Skeletal muscle tissue (tissue), 4 donors: ENCODE results near the gene HLA-DMB. TPM values are rescaled to one million over a fixed set of nuclear protein-coding genes. Genes with fewer than 3 reads are reported as not detected.

Experiments used
- H3K27ac ChIP-seq: one replicate; pipeline ENCODE4 v1.7.0; 2013; ENCODE audit warnings: mild to moderate bottlenecking, low read depth, low read length, inconsistent platforms
- H3K27me3 ChIP-seq, 3 donors: one replicate each; pipeline ENCODE4 v1.7.0; 2013; ENCODE audit warnings: low read length in 3 of 3; ENCODE audit not compliant: control insufficient read depth in 3 of 3, insufficient read depth in 3 of 3
- H3K36me3 ChIP-seq, 3 donors: one replicate each; pipeline ENCODE4 v1.7.0; 2013; ENCODE audit warnings: low read length in 3 of 3; ENCODE audit not compliant: control insufficient read depth in 3 of 3, insufficient read depth in 3 of 3
- H3K4me1 ChIP-seq, 3 donors: one replicate each; pipeline ENCODE4 v1.7.0; 2013; ENCODE audit warnings: low read length in 3 of 3, mild to moderate bottlenecking in 3 of 3; ENCODE audit not compliant: control insufficient read depth in 3 of 3, insufficient read depth in 3 of 3
- H3K4me3 ChIP-seq, 3 donors: one replicate each; pipeline ENCODE4 v1.7.0; 2013; ENCODE audit warnings: low read length in 3 of 3
- H3K9ac ChIP-seq, 3 donors: one replicate each; pipeline ENCODE4 v1.7.0; 2013; ENCODE audit warnings: low read length in 3 of 3, mild to moderate bottlenecking in 3 of 3, moderate library complexity in 2 of 3, low read depth in 1 of 3
- H3K9me3 ChIP-seq, 3 donors: one replicate each; pipeline ENCODE4 v1.7.0; 2013; ENCODE audit warnings: low read length in 3 of 3; ENCODE audit not compliant: control insufficient read depth in 3 of 3
- total RNA-seq: library from RNA; depleted of rRNA; stranded (reverse); fragments of >200 nt; gene quantifications from one replicate; pipeline ENCODE4 v1.2.3, GENCODE V29; 2014
- donor health status: Osteomylitis.

The HLA-DMB gene
- total RNA-seq, 1 donor from 2014 or later = 6.3 TPM

DNA sequence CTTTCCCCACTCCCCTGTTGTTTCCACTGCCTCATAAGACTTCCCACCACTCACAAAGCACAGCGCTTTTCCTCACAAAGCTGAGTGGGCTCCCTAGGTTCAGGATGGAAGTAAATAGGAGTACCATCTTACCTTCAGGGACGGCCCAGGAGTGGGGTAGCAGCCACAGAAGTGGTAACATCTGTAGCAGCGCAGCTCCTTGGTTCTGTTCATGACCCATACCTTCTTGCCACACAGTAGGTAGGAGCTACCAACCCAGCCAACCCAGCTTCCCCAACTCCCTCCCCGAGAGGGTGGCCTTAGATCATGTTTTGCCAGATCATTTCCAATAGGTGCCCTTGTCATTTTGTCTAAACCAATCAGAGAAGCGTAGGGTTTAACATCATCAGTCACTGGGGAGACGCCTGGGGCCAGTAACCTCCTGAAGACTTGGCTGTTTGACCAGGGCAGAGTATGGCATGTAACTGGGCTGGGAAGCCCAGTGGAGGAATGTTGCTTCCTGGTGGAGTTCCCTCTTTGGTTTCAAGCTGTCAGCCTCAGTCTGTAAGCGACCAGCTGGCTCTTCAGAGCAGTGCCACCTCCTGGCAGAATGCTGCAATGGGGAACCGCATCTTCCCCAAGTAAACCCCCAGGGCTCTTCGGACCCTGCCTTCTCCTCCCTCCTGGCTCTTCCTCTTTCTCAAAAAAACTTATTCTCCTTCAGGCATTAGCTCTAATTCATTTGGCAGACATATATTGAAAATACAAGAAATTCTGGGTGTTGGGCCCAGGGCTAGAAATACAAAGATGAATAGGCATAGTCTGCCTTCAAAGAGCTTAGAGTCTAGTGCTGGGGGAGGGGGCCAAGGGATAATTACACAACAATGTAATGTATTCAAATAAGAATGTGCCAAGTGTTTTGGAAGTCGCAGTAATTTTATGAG is 12.2 kb upstream of the HLA-DMB start, which contains the start of gene HLA-DMA:
Gene HLA-DMA (minus strand): TSS at position 281 of the 923 bp plus-strand sequence. CDS start 61 bp downstream, at position 220.
- peak within 1 kb of the TSS; percentile 77 for H3K27ac ChIP-seq
- H3K4me3 ChIP-seq = peak within 1 kb of the TSS; percentile 55 to 71 (median 60)
- peak within 1 kb of the TSS; percentile 51 to 64 (median 60) for H3K9ac ChIP-seq
- H3K36me3 ChIP-seq = no peaks in the 10 kb centered on the region
- H3K27me3 ChIP-seq = no peaks in the 10 kb centered on the region
- no peaks in the 10 kb centered on the region for H3K9me3 ChIP-seq
- H3K4me1 ChIP-seq = peaks cover 3 to 14% (median 12%) of the 10 kb centered on the region in 3 donors

DNA sequence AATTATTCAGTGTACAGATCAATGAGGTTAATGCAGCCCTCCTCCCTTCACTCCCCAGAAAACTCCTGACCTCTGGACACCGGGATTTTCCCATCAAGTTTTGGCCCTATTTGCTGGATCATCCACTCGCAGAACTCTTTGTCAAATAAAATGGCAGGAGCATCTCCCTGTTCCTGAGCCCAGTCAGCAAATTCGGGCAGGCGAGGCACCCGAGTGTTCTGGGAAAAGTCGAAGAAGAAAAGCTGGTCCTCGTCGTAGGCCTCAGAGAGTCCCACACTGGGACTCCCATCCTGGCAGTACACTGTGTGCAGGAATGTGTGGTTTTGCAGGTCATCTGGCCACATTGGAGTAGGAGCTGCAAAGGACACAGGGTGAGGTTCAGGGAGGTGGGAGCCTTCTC is 9.6 kb upstream of the HLA-DMB start:
- H3K27ac ChIP-seq = no peak overlapping the region
- no peaks in the 10 kb centered on the region for H3K27me3 ChIP-seq
- H3K4me1 ChIP-seq = peaks cover 3 to 14% (median 12%) of the 10 kb centered on the region in 3 donors
- no peaks in the 10 kb centered on the region for H3K9me3 ChIP-seq
- no peaks in the 10 kb centered on the region for H3K36me3 ChIP-seq
- H3K4me3 ChIP-seq = no peak overlapping the region
- H3K9ac ChIP-seq = no peak overlapping the region

DNA sequence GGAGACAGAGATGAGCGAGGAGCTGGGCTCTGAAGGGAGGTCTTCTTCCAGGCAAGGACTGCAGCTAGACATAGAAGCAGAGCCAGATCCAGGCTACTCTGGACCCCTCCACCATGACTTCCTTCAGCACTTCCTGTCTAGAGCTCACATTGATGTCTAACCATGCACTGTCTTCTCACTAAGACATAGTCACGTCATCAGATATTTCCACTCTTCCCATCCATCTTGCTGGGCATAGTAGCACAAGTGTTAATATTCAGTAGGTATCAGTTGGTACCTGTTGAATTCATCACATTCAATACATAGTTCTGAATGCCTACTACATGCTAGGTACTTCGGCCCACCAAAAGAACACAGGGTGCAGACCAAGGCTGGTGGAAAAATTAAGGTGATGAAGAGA is 9.2 kb upstream of the HLA-DMB start:
- H3K4me1 ChIP-seq = peaks cover 3 to 14% (median 12%) of the 10 kb centered on the region in 3 donors
- no peak overlapping the region for H3K4me3 ChIP-seq

DNA sequence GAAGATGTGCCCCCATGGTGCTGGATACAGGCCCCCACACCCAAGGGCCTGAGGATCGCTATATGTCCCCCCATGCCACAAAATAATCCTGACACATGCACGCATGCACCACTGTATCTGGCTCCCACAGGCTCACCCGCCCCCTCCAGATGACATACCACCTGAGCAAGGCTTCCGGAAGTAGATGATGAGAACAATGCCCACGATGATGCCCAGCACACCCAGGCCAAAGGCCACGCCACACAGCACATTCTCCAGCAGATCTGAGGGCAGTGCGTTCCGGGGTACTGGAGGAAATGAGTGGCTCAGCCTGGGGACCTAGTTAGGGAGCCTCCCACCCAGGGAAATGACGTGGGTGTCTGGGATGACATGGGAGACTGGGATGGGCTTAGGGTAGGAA is 8.3 kb upstream of the HLA-DMB start:
- Histone ChIP-seq H3K36me3 (no peaks in the 10 kb centered on the region), H3K4me1 (peaks cover 3 to 14% (median 12%) of the 10 kb centered on the region in 3 donors), H3K27me3 (no peaks in the 10 kb centered on the region), H3K9me3 (no peaks in the 10 kb centered on the region), H3K9ac (no peak overlapping the region), H3K27ac (no peak overlapping the region), H3K4me3 (no peak overlapping the region)

More for the DNA sequence above, 9.2 kb upstream of the HLA-DMB start:
- Histone ChIP-seq H3K9ac (no peak overlapping the region), H3K36me3 (no peaks in the 10 kb centered on the region), H3K27ac (no peak overlapping the region), H3K9me3 (no peaks in the 10 kb centered on the region), H3K27me3 (no peaks in the 10 kb centered on the region)

DNA sequence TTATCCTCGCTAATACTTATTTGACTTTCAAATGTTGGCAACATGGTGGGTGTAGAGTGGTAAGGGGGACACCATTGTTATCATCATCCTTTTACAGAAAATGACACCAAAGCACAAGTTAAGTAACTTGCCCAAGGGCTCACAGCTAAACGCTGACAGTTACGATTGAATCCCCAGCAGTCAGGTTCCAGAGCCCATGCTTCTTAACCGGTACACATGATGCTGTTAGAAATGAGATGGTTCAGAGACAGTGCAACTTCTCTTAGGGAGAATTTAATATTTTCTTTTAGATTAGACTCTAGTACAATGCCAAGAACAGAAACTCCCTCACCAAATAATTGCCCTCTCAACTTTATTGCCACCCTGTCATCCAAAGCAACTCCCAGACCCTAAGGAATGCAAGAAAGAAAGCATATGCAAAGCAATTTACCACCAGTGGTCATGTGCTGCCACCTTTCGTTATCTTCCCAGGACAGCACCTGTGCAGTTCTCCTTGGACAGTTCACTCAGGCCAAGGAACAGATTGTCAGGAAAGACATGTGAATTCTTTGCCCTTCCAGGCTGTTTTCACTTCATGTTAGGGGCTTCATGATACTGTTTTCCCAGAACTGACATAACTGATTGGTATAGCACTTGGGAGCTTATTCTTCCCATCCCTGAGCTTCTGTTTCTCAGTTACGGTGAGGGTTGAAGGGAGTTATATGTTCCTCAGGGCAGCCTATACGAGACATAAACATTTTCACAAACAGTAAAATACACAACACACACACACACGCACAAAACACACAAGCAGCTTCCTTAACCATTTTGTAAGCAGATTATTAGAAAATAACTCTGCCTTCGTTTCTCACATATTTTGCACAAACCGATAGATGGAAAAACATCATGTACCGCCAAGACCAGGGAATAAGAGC is 7.0 kb upstream of the HLA-DMB start:
- Histone ChIP-seq H3K4me3 (no peak overlapping the region), H3K9me3 (no peaks in the 10 kb centered on the region), H3K27ac (no peak overlapping the region), H3K4me1 (peaks cover 2 to 6% (median 4%) of the 10 kb centered on the region in 3 donors), H3K36me3 (no peaks in the 10 kb centered on the region), H3K27me3 (no peaks in the 10 kb centered on the region), H3K9ac (no peak overlapping the region)

DNA sequence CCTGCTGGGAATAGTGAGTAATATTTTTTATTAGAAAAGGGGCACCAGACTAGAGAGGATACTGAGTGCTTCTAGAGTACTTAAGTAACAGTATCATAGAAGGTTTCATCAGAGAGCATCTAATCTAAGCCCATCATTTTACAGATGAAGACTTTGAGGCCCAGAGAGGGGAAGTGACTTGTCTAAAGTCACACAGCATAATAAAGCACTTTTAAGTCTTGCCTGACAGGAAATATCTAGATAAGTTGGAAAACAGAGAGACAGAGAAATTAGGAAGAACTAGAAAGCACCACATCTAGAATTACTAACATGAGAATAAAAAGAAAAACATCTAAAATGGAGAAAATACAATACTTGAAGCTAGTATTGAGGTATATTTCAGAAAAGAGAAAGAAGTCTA is 6.1 kb upstream of the HLA-DMB start:
- H3K27ac ChIP-seq = no peak overlapping the region
- H3K9me3 ChIP-seq = no peaks in the 10 kb centered on the region
- peaks cover 0 to 3% (median 0%) of the 10 kb centered on the region in 3 donors for H3K4me1 ChIP-seq
- H3K4me3 ChIP-seq = no peak overlapping the region
- H3K36me3 ChIP-seq = no peaks in the 10 kb centered on the region
- H3K27me3 ChIP-seq = no peaks in the 10 kb centered on the region
- H3K9ac ChIP-seq = no peak overlapping the region

DNA sequence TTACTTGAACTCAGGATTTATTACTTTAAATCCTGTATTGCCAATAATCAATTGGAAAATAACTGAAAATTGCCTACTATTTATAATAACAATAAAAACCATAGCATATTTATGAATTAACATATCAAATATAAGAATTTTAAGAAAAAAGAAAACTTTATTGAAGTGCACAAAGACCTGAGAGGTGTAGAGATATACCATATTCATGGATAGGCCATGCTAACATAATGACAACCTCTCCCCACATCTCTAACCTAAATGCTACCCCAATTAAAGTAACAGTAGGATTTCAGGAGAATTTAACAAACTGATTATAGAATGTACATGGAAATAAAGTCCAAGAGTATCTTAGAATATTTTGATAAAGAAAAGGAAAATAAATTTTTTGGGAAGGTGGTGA is 5.1 kb upstream of the HLA-DMB start:
- Histone ChIP-seq H3K9me3 (no peaks in the 10 kb centered on the region), H3K36me3 (no peaks in the 10 kb centered on the region), H3K27ac (no peak overlapping the region), H3K4me3 (no peak overlapping the region), H3K4me1 (peaks cover 3 to 4% (median 4%) of the 10 kb centered on the region in 3 donors), H3K9ac (no peak overlapping the region), H3K27me3 (no peaks in the 10 kb centered on the region)

DNA sequence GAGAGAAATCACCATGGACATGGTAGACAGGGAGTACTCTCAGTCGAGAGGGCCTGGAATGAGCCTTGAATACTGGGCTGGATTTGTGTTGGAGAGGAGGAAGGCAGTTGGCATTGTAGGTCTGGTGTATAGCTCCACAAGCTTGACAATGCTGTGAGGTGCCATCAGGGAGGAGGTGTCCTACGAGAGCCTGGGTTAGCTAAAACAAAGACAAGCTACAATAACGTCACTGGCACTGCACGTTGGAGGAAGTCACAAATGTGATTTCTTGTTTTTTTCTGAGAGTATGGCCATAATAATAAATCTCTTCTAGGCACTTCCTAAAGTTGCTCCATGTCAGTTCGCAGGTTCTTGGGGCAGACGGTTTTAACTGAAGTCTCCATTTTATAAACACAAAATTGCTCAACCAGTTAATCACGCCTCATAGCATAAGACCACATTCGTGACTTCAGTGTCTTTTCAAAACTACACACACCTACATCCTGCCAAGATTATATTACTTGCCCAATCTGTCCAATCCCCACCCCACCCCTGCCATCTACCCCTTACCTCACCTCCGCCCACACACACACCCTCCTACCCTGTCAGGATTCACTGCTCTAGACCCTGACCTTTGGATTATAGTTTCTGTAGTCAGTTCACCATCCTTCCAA is 4.4 kb upstream of the HLA-DMB start:
- peak overlapping the region; percentile 39 for H3K27ac ChIP-seq

DNA sequence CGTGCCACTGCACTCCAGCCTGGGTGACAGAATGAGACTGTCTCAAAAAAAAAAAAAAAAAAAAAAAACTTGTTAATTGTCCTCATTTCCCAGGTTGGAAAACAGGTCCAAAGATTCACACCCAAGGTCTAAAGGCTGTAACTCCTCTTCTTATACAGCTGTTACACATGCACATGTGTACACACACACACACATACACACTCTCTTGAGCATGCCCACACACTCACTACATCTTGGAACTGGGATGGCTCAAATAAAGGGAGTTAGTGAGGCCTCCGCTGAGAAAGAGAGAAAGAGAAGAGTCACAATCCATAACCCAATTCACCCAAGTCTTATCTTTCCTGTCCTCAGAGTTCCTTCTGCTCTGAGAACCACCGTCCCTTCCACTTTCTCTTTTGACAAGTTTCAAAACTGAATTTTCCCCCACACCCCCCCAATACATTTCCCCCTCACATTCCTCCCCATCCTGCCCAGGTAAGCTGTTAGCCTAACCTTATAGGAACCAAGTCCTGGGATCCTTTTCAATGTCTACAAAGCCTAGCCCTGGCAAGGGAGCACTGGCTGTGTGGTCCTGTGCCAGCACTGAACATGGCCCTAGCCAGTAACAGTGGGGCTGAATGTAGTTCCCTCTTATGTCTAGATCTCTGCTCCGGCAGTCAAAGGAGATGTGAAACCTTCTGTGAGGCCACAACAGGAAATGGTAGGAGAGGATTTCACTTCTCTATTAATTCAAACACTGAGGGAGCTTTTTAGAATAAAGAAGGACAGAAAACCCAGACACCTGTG is 3.2 kb upstream of the HLA-DMB start:
- Histone ChIP-seq H3K27me3 (no peaks in the 10 kb centered on the region), H3K36me3 (no peaks in the 10 kb centered on the region), H3K4me1 (peaks cover 0 to 11% (median 8%) of the 10 kb centered on the region in 3 donors), H3K9ac (no peak overlapping the region), H3K4me3 (no peak overlapping the region), H3K27ac (peak overlapping the region; percentile 39), H3K9me3 (no peaks in the 10 kb centered on the region)

More for the DNA sequence above, 4.4 kb upstream of the HLA-DMB start:
- H3K4me1 ChIP-seq = peaks cover 0 to 11% (median 8%) of the 10 kb centered on the region in 3 donors
- H3K9me3 ChIP-seq = no peaks in the 10 kb centered on the region
- no peaks in the 10 kb centered on the region for H3K27me3 ChIP-seq
- no peak overlapping the region for H3K9ac ChIP-seq
- no peaks in the 10 kb centered on the region for H3K36me3 ChIP-seq
- no peak overlapping the region for H3K4me3 ChIP-seq
